HepG2 (cell line): Measurements from ENCODE around the gene MTARC1. TPM values are rescaled to one million over a fixed set of nuclear protein-coding genes. Genes with fewer than 3 reads are reported as not detected.

Experiments
- ATAC-seq: fragments of 200-7000 bp; cut with Tn5 transposase; 3 replicates; pipeline ENCODE4 v1.9.1; 2020; ENCODE audit warnings: mild to moderate bottlenecking, moderate library complexity
- BruUV-seq: library from RNA; stranded (reverse); fragments of 400-500 nt; replicated peaks from 2 replicates; lab custom pipeline; 2021; lab: Mats Ljungman, UMichigan
- CTCF ChIA-PET: fragments of 300-600 bp; formaldehyde crosslinking; extraction: SDS; loops from one replicate; lab custom pipeline; 2021; ENCODE audit warnings: low total read pairs, inconsistent platforms, low intra/inter-chr PET ratio; lab: Yijun Ruan, JAX
- POLR2A ChIA-PET: fragments of 350-600 bp; sonication (Branson Sonifier 250); formaldehyde crosslinking; loops from one replicate; lab custom pipeline; 2020; ENCODE audit warnings: antibody characterized with exemption, inconsistent platforms; lab: Yijun Ruan, JAX
- DNase-seq: peaks from one replicate; pipeline ENCODE4 v3.0.0-alpha.2; 2015; ENCODE audit warnings: low spot score
- FAIRE-seq: peaks from 3 replicates; lab custom pipeline; 2011; peaks lifted over from hg19 to GRCh38; lab: Jason Lieb, UNC
- H2AFZ ChIP-seq: one replicate; pipeline ENCODE4 v1.6.1; 2011; ENCODE audit warnings: low read length, inconsistent platforms
- H3K27ac ChIP-seq: fragments of 300-600 bp; 3 replicates; pipeline ENCODE4 v1.8.0; 2011; ENCODE audit warnings: mixed run types, mild to moderate bottlenecking, mixed read lengths, low read length, inconsistent platforms; ENCODE audit not compliant: insufficient read depth; ENCODE audit errors: extremely low read length
- H3K27me3 ChIP-seq, 2 experiments: fragments of 200-600 bp in 1 of 2; 2 replicates in 1 of 2; 3 replicates in 1 of 2; pipeline versions ENCODE4 v1.6.0 to v1.8.0; 2011; ENCODE audit warnings: low read length in 2 of 2, mild to moderate bottlenecking in 2 of 2, moderate library complexity in 2 of 2, inconsistent platforms in 1 of 2; ENCODE audit not compliant: insufficient read depth in 2 of 2, control insufficient read depth in 1 of 2
- H3K36me3 ChIP-seq, 2 experiments: fragments of 200-600 bp in 1 of 2; replicated peaks in 1 of 2; 2 replicates in 1 of 2; 3 replicates in 1 of 2; pipeline versions ENCODE4 v1.5.1 to v1.8.0; 2011; ENCODE audit warnings: low read length in 2 of 2, inconsistent platforms in 1 of 2; ENCODE audit not compliant: insufficient read depth in 2 of 2, control insufficient read depth in 1 of 2
- H3K4me1 ChIP-seq: 2 replicates; pipeline ENCODE4 v1.5.1; 2012; ENCODE audit warnings: low read length, inconsistent platforms; ENCODE audit not compliant: insufficient read depth
- H3K4me2 ChIP-seq: 2 replicates; pipeline ENCODE4 v1.6.0; 2011; ENCODE audit warnings: low read depth, low read length, inconsistent platforms
- H3K4me3 ChIP-seq, 3 experiments: fragments of 200-600 bp in 1 of 3; sonication (generic), shearing (Covaris generic) in 1 of 3; replicated peaks in 1 of 3; 2 replicates each; pipeline ENCODE4 v1.5.1; 2011 to 2016; ENCODE audit warnings: low read length in 3 of 3, inconsistent platforms in 2 of 3, low read depth in 2 of 3, mild to moderate bottlenecking in 2 of 3, control low read depth in 1 of 3, mixed read lengths in 1 of 3; ENCODE audit not compliant: insufficient read depth in 1 of 3
- H3K79me2 ChIP-seq: one replicate; pipeline ENCODE4 v1.6.1; 2011; ENCODE audit warnings: low read length, inconsistent platforms; ENCODE audit not compliant: insufficient read depth
- H3K9ac ChIP-seq: 2 replicates; pipeline ENCODE4 v1.6.0; 2011; ENCODE audit warnings: mild to moderate bottlenecking, low read depth, low read length, inconsistent platforms; ENCODE audit not compliant: insufficient read depth
- H3K9me3 ChIP-seq: 2 replicates; pipeline ENCODE4 v1.5.1; 2012; ENCODE audit warnings: mild to moderate bottlenecking, low read length
- H4K20me1 ChIP-seq: 2 replicates; pipeline ENCODE4 v1.6.0; 2011; ENCODE audit warnings: inconsistent platforms, mild to moderate bottlenecking, low read length, moderate library complexity; ENCODE audit not compliant: insufficient read depth
- DMTF1 ChIP-seq: sonication (generic); formaldehyde crosslinking; IDR thresholded peaks from 2 replicates; pipeline ENCODE4 v1.4.0; 2020; ENCODE audit warnings: mild to moderate bottlenecking, missing genetic modification reagents
- KDM1A ChIP-seq: IDR thresholded peaks from 2 replicates; pipeline ENCODE4 v1.6.1; 2016; ENCODE audit warnings: missing compliant biosample characterization
- PAXIP1 ChIP-seq: sonication (generic); formaldehyde crosslinking; conservative IDR thresholded peaks from 2 replicates; pipeline ENCODE4 v1.4.0; 2020; ENCODE audit warnings: mild to moderate bottlenecking, missing genetic modification reagents, moderate library complexity
- TAF1 ChIP-seq: sonication (generic); formaldehyde crosslinking; IDR thresholded peaks from 2 replicates; pipeline ENCODE4 v1.4.0; 2020; ENCODE audit warnings: missing genetic modification reagents
- ZFP90 ChIP-seq: sonication (generic); formaldehyde crosslinking; IDR thresholded peaks from 2 replicates; pipeline ENCODE4 v1.8.0; 2022; ENCODE audit warnings: missing genetic modification reagents, mild to moderate bottlenecking, inconsistent platforms, borderline replicate concordance
- ZNF292 ChIP-seq: sonication (generic); formaldehyde crosslinking; IDR thresholded peaks from 2 replicates; pipeline ENCODE4 v1.8.1; 2022; ENCODE audit warnings: mild to moderate bottlenecking, low read depth, missing genetic modification reagents, borderline replicate concordance
- ZNF44 ChIP-seq: sonication (generic); formaldehyde crosslinking; IDR thresholded peaks from 2 replicates; pipeline ENCODE4 v1.5.1; 2020; ENCODE audit warnings: mild to moderate bottlenecking, missing genetic modification reagents
- ZNF512B ChIP-seq: sonication (generic); formaldehyde crosslinking; IDR thresholded peaks from 2 replicates; pipeline ENCODE4 v1.5.1; 2020; ENCODE audit warnings: missing genetic modification reagents, mild to moderate bottlenecking, borderline replicate concordance
- ZNF607 ChIP-seq: sonication (generic); formaldehyde crosslinking; IDR thresholded peaks from 2 replicates; pipeline ENCODE4 v1.5.1; 2020; ENCODE audit warnings: missing genetic modification reagents, mild to moderate bottlenecking, borderline replicate concordance
- ZNF615 ChIP-seq: sonication (generic); formaldehyde crosslinking; IDR thresholded peaks from 2 replicates; pipeline ENCODE4 v1.5.0; 2020; ENCODE audit warnings: mild to moderate bottlenecking, missing genetic modification reagents, borderline replicate concordance
- ZNF878 ChIP-seq: sonication (generic); formaldehyde crosslinking; IDR thresholded peaks from 2 replicates; pipeline ENCODE4 v1.8.1; 2023; ENCODE audit warnings: mild to moderate bottlenecking, missing genetic modification reagents, moderate library complexity
- ZSCAN30 ChIP-seq: sonication (generic); formaldehyde crosslinking; IDR thresholded peaks from 2 replicates; pipeline ENCODE4 v1.5.0; 2020; ENCODE audit warnings: mild to moderate bottlenecking, missing genetic modification reagents
- WGBS: methylation state at CpG from one replicate; pipeline ENCODE4 v1.1.6; 2017; ENCODE audit warnings: low lambda C conversion rate; 5-methylcytosine and 5-hydroxymethylcytosine counted together
- in situ Hi-C: cut with HindIII; loops from 2 replicates; pipeline ENCODE4 v1.10.0; 2017; ENCODE audit warnings: low pct_unique_long_range_greater_than_20kb; ENCODE audit not compliant: extremely low pct_ligation_motif_present
- intact Hi-C: fragments of 100-400 bp; cut with micrococcal nuclease; formaldehyde crosslinking; loops from one replicate; pipeline ENCODE4 v1.10.0; 2022; ENCODE audit not compliant: unreplicated experiment
- polyA plus RNA-seq, 8 experiments: library from polyadenylated mRNA; depleted of rRNA in 3 of 8; stranded (reverse) in 7 of 8; unstranded in 1 of 8; fragments of >200 nt; fragmentation: Illumina TruSeq in 4 of 8; extraction: Trizol in 4 of 8; gene quantifications; 2 replicates each; pipeline versions ENCODE4 v1.2.1 to v1.2.3, GENCODE V29; 2011 to 2016; ENCODE audit warnings: low read depth in 4 of 8, missing spikeins in 1 of 8, mixed read lengths in 1 of 8; ENCODE audit not compliant: insufficient read depth in 1 of 8
- total RNA-seq, 5 experiments: library from RNA; depleted of rRNA; stranded (reverse); fragments of >200 nt; fragmentation: Illumina TruSeq; extraction: Trizol; gene quantifications; 2 replicates each; pipeline ENCODE4 v1.2.3, GENCODE V29; 2016; ENCODE audit warnings: low read depth in 1 of 5
- TF ChIP-seq, protein P1 (sequence below): sonication (generic); formaldehyde crosslinking; IDR thresholded peaks from 2 replicates; pipeline ENCODE4 v1.9.0; 2021; ENCODE audit warnings: missing genetic modification reagents, borderline replicate concordance

The MTARC1 gene
- total and polyA plus RNA-seq, 2 of the 13 experiments (the other 11 are each of a cell fraction or from before 2014, with no cell fraction given), result 19.4 to 106 TPM

- intact Hi-C loops (loop anchor here (10.0 kb wide), 2 partner anchors 228 to 548 kb away; no protein-coding TSS in a partner anchor), in situ Hi-C loops (no loop called here)
- BruUV-seq, result no TSS peak
- no peaks in the 10 kb centered on the region; a peak in 2 of 5 replicates for H3K36me3 ChIP-seq
- no peaks in the 10 kb centered on the region for H3K9me3 ChIP-seq
- ATAC-seq (no peak), FAIRE-seq (no peak), DNase-seq (no peak)
- no peaks in the 10 kb centered on the region for H3K27me3 ChIP-seq
- H3K79me2 ChIP-seq, result no peaks in the 10 kb centered on the region
- ChIA-PET CTCF (no interaction called here), POLR2A (no interaction called here)
- H3K27ac ChIP-seq, result no peak overlapping the region
- peaks cover 17% of the 10 kb centered on the region for H3K4me1 ChIP-seq
- H4K20me1 ChIP-seq, result no peaks in the 10 kb centered on the region
- H2AFZ ChIP-seq, result no peak overlapping the region
- WGBS, result 94% methylated on average over 4 of the region's 4 CpGs
- TF ChIP-seq ZNF512B (CRISPR knock-in tag) (no peak), KDM1A (CRISPR knock-in tag) (no peak), ZNF292 (CRISPR knock-in tag) (no peak), ZNF878 (CRISPR knock-in tag) (no peak), DMTF1 (CRISPR knock-in tag) (no peak), ZNF44 (CRISPR knock-in tag) (no peak), ZFP90 (CRISPR knock-in tag) (no peak), ZNF615 (CRISPR knock-in tag) (no peak), ZNF607 (no peak), ZSCAN30 (CRISPR knock-in tag) (no peak), PAXIP1 (CRISPR knock-in tag) (no peak), TAF1 (CRISPR knock-in tag) (no peak)
- TF ChIP-seq, protein P1, sequence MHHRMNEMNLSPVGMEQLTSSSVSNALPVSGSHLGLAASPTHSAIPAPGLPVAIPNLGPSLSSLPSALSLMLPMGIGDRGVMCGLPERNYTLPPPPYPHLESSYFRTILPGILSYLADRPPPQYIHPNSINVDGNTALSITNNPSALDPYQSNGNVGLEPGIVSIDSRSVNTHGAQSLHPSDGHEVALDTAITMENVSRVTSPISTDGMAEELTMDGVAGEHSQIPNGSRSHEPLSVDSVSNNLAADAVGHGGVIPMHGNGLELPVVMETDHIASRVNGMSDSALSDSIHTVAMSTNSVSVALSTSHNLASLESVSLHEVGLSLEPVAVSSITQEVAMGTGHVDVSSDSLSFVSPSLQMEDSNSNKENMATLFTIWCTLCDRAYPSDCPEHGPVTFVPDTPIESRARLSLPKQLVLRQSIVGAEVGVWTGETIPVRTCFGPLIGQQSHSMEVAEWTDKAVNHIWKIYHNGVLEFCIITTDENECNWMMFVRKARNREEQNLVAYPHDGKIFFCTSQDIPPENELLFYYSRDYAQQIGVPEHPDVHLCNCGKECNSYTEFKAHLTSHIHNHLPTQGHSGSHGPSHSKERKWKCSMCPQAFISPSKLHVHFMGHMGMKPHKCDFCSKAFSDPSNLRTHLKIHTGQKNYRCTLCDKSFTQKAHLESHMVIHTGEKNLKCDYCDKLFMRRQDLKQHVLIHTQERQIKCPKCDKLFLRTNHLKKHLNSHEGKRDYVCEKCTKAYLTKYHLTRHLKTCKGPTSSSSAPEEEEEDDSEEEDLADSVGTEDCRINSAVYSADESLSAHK (CRISPR knock-in tag), result no peak
- no peak overlapping the region for H3K4me3 ChIP-seq
- H3K9ac ChIP-seq, result no peak overlapping the region
- H3K4me2 ChIP-seq, result no peak overlapping the region
These were observed 13.9 kb upstream of the MTARC1 start for GRCh38 chr1:220772846-220773245.
